ENCODE measurements around the gene SLC9A9. TPM values are rescaled to one million over a fixed set of nuclear protein-coding genes. Genes with fewer than 3 reads are reported as not detected.

SLC9A9 gene
- polyA plus RNA-seq, 1 donor (not counting 4 experiments of a cell fraction or from before 2014, with no cell fraction given): 5.2 TPM

DNA sequence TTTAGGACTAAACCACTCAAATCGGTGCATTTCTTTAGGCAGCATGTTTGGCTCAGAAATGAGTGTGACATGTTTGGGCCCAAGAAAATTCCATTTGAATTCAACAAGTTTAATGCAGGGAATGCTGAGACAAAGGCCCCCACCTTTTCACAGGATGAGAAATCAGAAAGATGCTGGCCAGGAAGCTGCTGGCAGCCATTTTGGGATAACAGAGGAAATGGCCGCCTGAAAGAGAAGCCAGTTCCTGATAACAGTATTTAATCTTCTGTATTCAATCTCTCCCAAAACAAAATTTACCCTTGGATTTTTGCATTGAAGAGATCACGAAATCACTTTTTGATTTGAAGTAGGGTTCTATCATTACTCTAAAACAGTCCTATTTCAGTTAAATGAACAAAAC is 350.9 kb downstream of the SLC9A9 start:
- DNase-seq (ENCODE audit: low read depth, low spot score) (no peak), FAIRE-seq (no peak)
- Histone ChIP-seq H3K9me3 (ENCODE audit: control insufficient read depth, low read depth, low read length) (no peaks in the 10 kb centered on the region), H3K36me3 (ENCODE audit: control insufficient read depth in 2 of 2, extremely low read depth in 1 of 2, insufficient read depth in 2 of 2, low read length in 2 of 2) (no peaks in the 10 kb centered on the region), H4K20me1 (ENCODE audit: control insufficient read depth, extremely low read depth, insufficient read depth, low read length) (no peaks in the 10 kb centered on the region), H3K79me2 (ENCODE audit: control insufficient read depth, insufficient read depth, low read length) (no peaks in the 10 kb centered on the region), H3K4me1 (ENCODE audit: control insufficient read depth, extremely low read depth, insufficient read depth, low read length) (no peaks in the 10 kb centered on the region), H3K27me3 (ENCODE audit: control insufficient read depth, extremely low read depth, insufficient read depth, low read length) (no peaks in the 10 kb centered on the region), H2AFZ (ENCODE audit: control insufficient read depth, low read length) (no peak overlapping the region), H3K27ac (ENCODE audit: control insufficient read depth, insufficient read depth, low read length) (no peak overlapping the region), H3K9ac (ENCODE audit: control insufficient read depth, extremely low read depth, insufficient read depth, low read length) (no peak overlapping the region), H3K4me2 (ENCODE audit: control insufficient read depth, extremely low read depth, insufficient read depth, low read depth, low read length) (no peak overlapping the region), H3K4me3 (ENCODE audit: control insufficient read depth in 2 of 3, extremely low read depth in 1 of 3, insufficient read depth in 2 of 3, low read depth in 1 of 3, low read length in 3 of 3) (no peak overlapping the region), H3K9me1 (ENCODE audit: control insufficient read depth, extremely low read depth, insufficient read depth, low read length) (no peaks in the 10 kb centered on the region)
- dilution Hi-C loops (cut with MboI; ENCODE audit: extremely low pct_ligation_motif_present, low sequenced_read_pairs): no loop called here
- TF ChIP-seq EZH2 (IDR thresholded peaks at IDR 0.05; ENCODE audit: low read length): no peak
- TF ChIP-seq, protein P1, sequence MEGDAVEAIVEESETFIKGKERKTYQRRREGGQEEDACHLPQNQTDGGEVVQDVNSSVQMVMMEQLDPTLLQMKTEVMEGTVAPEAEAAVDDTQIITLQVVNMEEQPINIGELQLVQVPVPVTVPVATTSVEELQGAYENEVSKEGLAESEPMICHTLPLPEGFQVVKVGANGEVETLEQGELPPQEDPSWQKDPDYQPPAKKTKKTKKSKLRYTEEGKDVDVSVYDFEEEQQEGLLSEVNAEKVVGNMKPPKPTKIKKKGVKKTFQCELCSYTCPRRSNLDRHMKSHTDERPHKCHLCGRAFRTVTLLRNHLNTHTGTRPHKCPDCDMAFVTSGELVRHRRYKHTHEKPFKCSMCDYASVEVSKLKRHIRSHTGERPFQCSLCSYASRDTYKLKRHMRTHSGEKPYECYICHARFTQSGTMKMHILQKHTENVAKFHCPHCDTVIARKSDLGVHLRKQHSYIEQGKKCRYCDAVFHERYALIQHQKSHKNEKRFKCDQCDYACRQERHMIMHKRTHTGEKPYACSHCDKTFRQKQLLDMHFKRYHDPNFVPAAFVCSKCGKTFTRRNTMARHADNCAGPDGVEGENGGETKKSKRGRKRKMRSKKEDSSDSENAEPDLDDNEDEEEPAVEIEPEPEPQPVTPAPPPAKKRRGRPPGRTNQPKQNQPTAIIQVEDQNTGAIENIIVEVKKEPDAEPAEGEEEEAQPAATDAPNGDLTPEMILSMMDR (optimal IDR thresholded peaks at IDR 0.05 in 1 of 3, IDR thresholded peaks at IDR 0.05 in 1 of 3, conservative IDR thresholded peaks at IDR 0.05 in 1 of 3; ENCODE audit: extremely low read depth in 1 of 3, insufficient read depth in 2 of 3, low read length in 3 of 3): no peak

DNA sequence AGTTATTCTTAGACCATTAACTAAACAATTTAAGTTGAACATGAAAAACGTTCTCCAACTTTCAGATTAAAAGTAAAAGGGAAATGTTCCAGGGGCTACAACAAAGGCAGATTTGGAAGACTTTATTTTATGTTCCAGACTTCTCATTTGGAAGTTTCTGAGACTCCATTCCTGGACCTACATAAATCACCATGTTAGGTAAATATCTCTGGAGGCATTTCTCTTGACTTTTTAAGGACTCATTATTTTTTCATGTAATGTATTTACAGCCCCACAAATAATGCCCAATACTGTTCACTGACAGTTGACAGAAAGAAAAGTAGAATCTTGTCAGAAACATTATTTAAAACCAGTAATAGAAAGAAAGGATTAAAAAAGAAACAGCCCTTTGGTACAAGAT is 352.1 kb downstream of the SLC9A9 start:
- FAIRE-seq: no peak
- H2AFZ ChIP-seq (ENCODE audit: control insufficient read depth, low read length): no peak overlapping the region
- H3K9me3 ChIP-seq (ENCODE audit: control insufficient read depth, low read depth, low read length): no peaks in the 10 kb centered on the region
- H3K79me2 ChIP-seq (ENCODE audit: control insufficient read depth, insufficient read depth, low read length): no peaks in the 10 kb centered on the region
- no peak overlapping the region for H3K4me2 ChIP-seq (ENCODE audit: control insufficient read depth, extremely low read depth, insufficient read depth, low read depth, low read length)
- no peaks in the 10 kb centered on the region for H3K36me3 ChIP-seq (ENCODE audit: control insufficient read depth in 2 of 2, extremely low read depth in 1 of 2, insufficient read depth in 2 of 2, low read length in 2 of 2)
- no peaks in the 10 kb centered on the region for H4K20me1 ChIP-seq (ENCODE audit: control insufficient read depth, extremely low read depth, insufficient read depth, low read length)
- TF ChIP-seq EZH2 (IDR thresholded peaks at IDR 0.05; ENCODE audit: low read length): no peak
- no peak overlapping the region for H3K4me3 ChIP-seq (ENCODE audit: control insufficient read depth in 2 of 3, extremely low read depth in 1 of 3, insufficient read depth in 2 of 3, low read depth in 1 of 3, low read length in 3 of 3)
- H3K9me1 ChIP-seq (ENCODE audit: control insufficient read depth, extremely low read depth, insufficient read depth, low read length): no peaks in the 10 kb centered on the region
- DNase-seq (ENCODE audit: low read depth, low spot score): no peak
- no peaks in the 10 kb centered on the region for H3K27me3 ChIP-seq (ENCODE audit: control insufficient read depth, extremely low read depth, insufficient read depth, low read length)
- H3K4me1 ChIP-seq (ENCODE audit: control insufficient read depth, extremely low read depth, insufficient read depth, low read length): no peaks in the 10 kb centered on the region
- dilution Hi-C loops (cut with MboI; ENCODE audit: extremely low pct_ligation_motif_present, low sequenced_read_pairs): no loop called here
- H3K27ac ChIP-seq (ENCODE audit: control insufficient read depth, insufficient read depth, low read length): no peak overlapping the region
- no peak overlapping the region for H3K9ac ChIP-seq (ENCODE audit: control insufficient read depth, extremely low read depth, insufficient read depth, low read length)

DNA sequence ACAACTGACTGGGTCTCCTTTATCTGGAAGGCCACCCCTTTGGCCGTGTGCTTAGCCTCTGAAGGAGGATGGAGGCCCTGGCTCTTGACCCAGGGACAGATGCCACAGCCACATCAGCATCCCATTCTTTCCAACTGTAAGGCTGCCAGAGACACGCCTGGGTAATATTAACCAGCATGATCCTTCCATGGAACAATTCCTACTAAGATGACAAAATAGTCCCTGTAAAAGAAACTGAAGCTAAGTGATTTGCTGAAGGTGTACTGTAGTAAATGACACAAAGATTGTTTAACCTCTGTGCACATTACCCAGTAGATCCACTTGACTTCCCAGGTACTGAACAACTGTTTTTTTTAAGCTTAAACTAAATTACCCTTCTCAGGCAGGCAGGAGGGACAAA is 352.7 kb downstream of the SLC9A9 start:
- H3K27me3 ChIP-seq (ENCODE audit: control insufficient read depth, extremely low read depth, insufficient read depth, low read length): no peaks in the 10 kb centered on the region
- no peaks in the 10 kb centered on the region for H3K9me3 ChIP-seq (ENCODE audit: control insufficient read depth, low read depth, low read length)
- H3K4me2 ChIP-seq (ENCODE audit: control insufficient read depth, extremely low read depth, insufficient read depth, low read depth, low read length): no peak overlapping the region
- H3K9me1 ChIP-seq (ENCODE audit: control insufficient read depth, extremely low read depth, insufficient read depth, low read length): no peaks in the 10 kb centered on the region
- no peak overlapping the region for H3K27ac ChIP-seq (ENCODE audit: control insufficient read depth, insufficient read depth, low read length)
- H2AFZ ChIP-seq (ENCODE audit: control insufficient read depth, low read length): no peak overlapping the region
- H3K36me3 ChIP-seq (ENCODE audit: control insufficient read depth in 2 of 2, extremely low read depth in 1 of 2, insufficient read depth in 2 of 2, low read length in 2 of 2): no peaks in the 10 kb centered on the region
- no peaks in the 10 kb centered on the region for H4K20me1 ChIP-seq (ENCODE audit: control insufficient read depth, extremely low read depth, insufficient read depth, low read length)
- no peak overlapping the region for H3K4me3 ChIP-seq (ENCODE audit: control insufficient read depth in 2 of 3, extremely low read depth in 1 of 3, insufficient read depth in 2 of 3, low read depth in 1 of 3, low read length in 3 of 3)
- H3K79me2 ChIP-seq (ENCODE audit: control insufficient read depth, insufficient read depth, low read length): no peaks in the 10 kb centered on the region
- H3K4me1 ChIP-seq (ENCODE audit: control insufficient read depth, extremely low read depth, insufficient read depth, low read length): no peaks in the 10 kb centered on the region
- no peak overlapping the region for H3K9ac ChIP-seq (ENCODE audit: control insufficient read depth, extremely low read depth, insufficient read depth, low read length)
- FAIRE-seq (no peak), DNase-seq (ENCODE audit: low read depth, low spot score) (no peak)
- dilution Hi-C loops (cut with MboI; ENCODE audit: extremely low pct_ligation_motif_present, low sequenced_read_pairs): no loop called here
- TF ChIP-seq, protein P1 (optimal IDR thresholded peaks at IDR 0.05 in 1 of 3, IDR thresholded peaks at IDR 0.05 in 1 of 3, conservative IDR thresholded peaks at IDR 0.05 in 1 of 3; ENCODE audit: extremely low read depth in 1 of 3, insufficient read depth in 2 of 3, low read length in 3 of 3): no peak
- no peak for TF ChIP-seq EZH2 (IDR thresholded peaks at IDR 0.05; ENCODE audit: low read length)

Measured in keratinocyte (primary cell).